Ascending aorta (tissue), 2 donors: Measurements from ENCODE around the gene LSMEM2. TPM values are rescaled to one million over a fixed set of nuclear protein-coding genes. Genes with fewer than 3 reads are reported as not detected.
"Not testable (repeated sequence)": the region's sequence is repeated elsewhere in the genome, so short reads cannot be mapped to it uniquely, and the experiment has no call there.

Experiments used
- DNase-seq, 2 donors: peaks; one replicate each; pipeline ENCODE4 v3.0.0-alpha.2; 2019; ENCODE audit warnings: low spot score in 2 of 2
- H3K27ac ChIP-seq, 2 donors: fragments of 200-600 bp; sonication (generic); one replicate each; pipeline ENCODE4 v1.5.1; 2016 to 2017; ENCODE audit warnings: mild to moderate bottlenecking in 1 of 2
- H3K27me3 ChIP-seq: fragments of 200-600 bp; sonication (generic); one replicate; pipeline ENCODE4 v1.5.1; 2017
- H3K36me3 ChIP-seq, 2 donors: fragments of 200-600 bp; sonication (generic); one replicate each; pipeline ENCODE4 v1.5.1; 2016
- H3K4me1 ChIP-seq, 2 donors: fragments of 200-600 bp; sonication (generic); one replicate each; pipeline ENCODE4 v1.5.1; 2016 to 2017; ENCODE audit warnings: mild to moderate bottlenecking in 1 of 2
- H3K4me3 ChIP-seq, 2 donors: fragments of 200-600 bp; sonication (generic); one replicate each; pipeline ENCODE4 v1.5.1; 2016 to 2017; ENCODE audit warnings: mild to moderate bottlenecking in 1 of 2
- H3K9me3 ChIP-seq, 2 donors: fragments of 200-600 bp; sonication (generic); one replicate each; pipeline ENCODE4 v1.5.1; 2016
- CTCF ChIP-seq, 3 experiments: fragments of 200-600 bp in 2 of 3; fragments of 450-650 bp in 1 of 3; sonication (generic) in 2 of 3; IDR thresholded peaks; one replicate each; pipeline ENCODE4 v1.5.1; 2016 to 2019; ENCODE audit warnings: antibody characterized with exemption in 3 of 3, mild to moderate bottlenecking in 1 of 3, moderate library complexity in 1 of 3
- intact Hi-C: fragments of 100-400 bp; cut with DNase I; formaldehyde crosslinking; loops from one replicate; pipeline ENCODE4 v1.15.1; 2023
- total RNA-seq: library from RNA; depleted of rRNA; stranded (reverse); fragments of >200 nt; gene quantifications from one replicate; pipeline ENCODE4 v1.1.0, GENCODE V29; 2016

LSMEM2 gene
- total RNA-seq, 1 donor from 2014 or later, result not detected

- intact Hi-C loops, result loop anchor here (1.0 to 2.0 kb wide), 2 partner anchors 13 to 69 kb away; partner anchors contain the start of gene TUSC2
- TF ChIP-seq CTCF (IDR thresholded peaks at IDR 0.05), result peak; percentile 96 to 100 (median 99)
- peak overlapping the region; percentile 97 to 99 for H3K27ac ChIP-seq
- peak; percentile 72 to 96 for DNase-seq
- H3K9me3 ChIP-seq, result no peaks in the 10 kb centered on the region
- peaks cover 19 to 36% of the 10 kb centered on the region in 2 donors for H3K4me1 ChIP-seq
- no peaks in the 10 kb centered on the region for H3K27me3 ChIP-seq
- peak overlapping the region; percentile 55 to 70 for H3K4me3 ChIP-seq
- H3K36me3 ChIP-seq, result peaks cover 33 to 37% of the 10 kb centered on the region in 2 donors
Observed at GRCh38 chr3:50260027-50260941, 18.6 kb upstream of the LSMEM2 start.

- H3K4me1 ChIP-seq, result peaks cover 23 to 40% of the 10 kb centered on the region in 2 donors
Observed at GRCh38 chr3:50260942-50261441, 17.9 kb upstream of the LSMEM2 start.

GRCh38 chr3:50261505-50261904 lies 17.4 kb upstream of the LSMEM2 start:
- no peak for DNase-seq
- Histone ChIP-seq H3K4me1 (peaks cover 28 to 45% of the 10 kb centered on the region in 2 donors), H3K4me3 (peak overlapping the region in 1 of 2 donors; percentile 70), H3K9me3 (no peaks in the 10 kb centered on the region), H3K36me3 (peaks cover 23 to 25% of the 10 kb centered on the region in 2 donors), H3K27me3 (no peaks in the 10 kb centered on the region), H3K27ac (peak overlapping the region; percentile 97 to 99)
- no peak for TF ChIP-seq CTCF (IDR thresholded peaks at IDR 0.05)
- intact Hi-C loops, result loop anchor here (2.0 kb wide), 1 partner anchor 67 kb away; the partner anchor contains the start of gene TUSC2

More at GRCh38 chr3:50260942-50261441, 17.9 kb upstream of the LSMEM2 start:
- no peaks in the 10 kb centered on the region for H3K27me3 ChIP-seq
- peaks cover 28 to 30% of the 10 kb centered on the region in 2 donors for H3K36me3 ChIP-seq
- peak overlapping the region; percentile 55 to 70 for H3K4me3 ChIP-seq
- peak overlapping the region; percentile 97 to 99 for H3K27ac ChIP-seq
- DNase-seq, result no peak
- intact Hi-C loops, result loop anchor here (1.0 to 2.0 kb wide), 2 partner anchors 12 to 68 kb away; partner anchors contain the start of gene TUSC2
- no peak for TF ChIP-seq CTCF (IDR thresholded peaks at IDR 0.05)
- H3K9me3 ChIP-seq, result no peaks in the 10 kb centered on the region

DNA sequence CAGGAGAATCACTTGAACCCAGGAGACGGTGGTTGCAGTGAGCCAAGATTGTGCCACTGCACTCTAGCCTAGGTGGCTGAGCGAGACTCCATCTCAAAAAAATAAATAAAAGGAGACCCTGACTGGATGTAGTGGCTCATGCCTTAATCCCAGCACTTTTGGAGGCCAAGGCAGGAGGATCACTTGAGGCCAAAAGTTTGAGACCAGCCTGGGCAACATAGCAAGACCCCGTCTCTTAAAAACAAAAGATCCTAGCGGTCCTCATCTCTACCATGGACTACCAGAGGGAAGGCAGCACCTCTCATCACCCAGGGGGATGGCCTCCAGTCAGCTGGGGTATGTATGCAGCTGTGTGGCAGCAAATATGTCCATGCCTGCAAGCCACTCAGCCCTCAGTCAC lies 16.7 kb upstream of the LSMEM2 start:
- peaks cover 16 to 18% of the 10 kb centered on the region in 2 donors for H3K36me3 ChIP-seq
- peak overlapping the region; percentile 97 to 99 for H3K27ac ChIP-seq
- H3K9me3 ChIP-seq, intact Hi-C loops, H3K27me3 ChIP-seq, H3K4me3 ChIP-seq, DNase-seq: not testable (repeated sequence)
- H3K4me1 ChIP-seq, result peaks cover 33 to 52% of the 10 kb centered on the region in 2 donors

- Histone ChIP-seq H3K36me3 (peaks cover 10 to 12% of the 10 kb centered on the region in 2 donors), H3K9me3 (no peaks in the 10 kb centered on the region), H3K27ac (peak overlapping the region; percentile 97 to 99), H3K27me3 (no peaks in the 10 kb centered on the region), H3K4me3 (no peak overlapping the region), H3K4me1 (peaks cover 33 to 56% of the 10 kb centered on the region in 2 donors)
- TF ChIP-seq CTCF (IDR thresholded peaks at IDR 0.05), result no peak
- intact Hi-C loops, result no loop called here
- DNase-seq, result no peak
Observed at GRCh38 chr3:50262778-50263177, 16.1 kb upstream of the LSMEM2 start.
